Inferior parietal cortex (tissue), 1 donor: ENCODE measurements around the gene UBA3.

Source experiments
- DNase-seq: peaks from one replicate; pipeline ENCODE4 v3.0.0-alpha.2; 2016; ENCODE audit errors: extremely low spot score

Gene UBA3

GRCh38 chr3:69080233-69080920 is at the start of gene UBA3:
Gene UBA3 (minus strand): TSS chr3:69080365. CDS start chr3:69080353, 12 bp downstream.
- DNase-seq: peak; percentile 87

GRCh38 chr3:69129531-69129930 is 49.4 kb upstream of the UBA3 start:
- DNase-seq: no peak

- DNase-seq: no peak
Observed at GRCh38 chr3:69128509-69128908, 48.3 kb upstream of the UBA3 start.

GRCh38 chr3:69126999-69127398 is 46.8 kb upstream of the UBA3 start:
- no peak for DNase-seq

- no peak for DNase-seq
Observed at GRCh38 chr3:69126216-69126615, 46.1 kb upstream of the UBA3 start.

- DNase-seq: no peak
Observed at GRCh38 chr3:69122403-69122802, 42.2 kb upstream of the UBA3 start, which contains the start of gene LMOD3. Gene LMOD3 (minus strand): TSS chr3:69122595. CDS start chr3:69122386, 209 bp downstream.

GRCh38 chr3:69121950-69122349 is 41.8 kb upstream of the UBA3 start:
- DNase-seq: no peak

- DNase-seq: no peak
Observed at GRCh38 chr3:69121513-69121912, 41.3 kb upstream of the UBA3 start.

- DNase-seq: peak; percentile 92
Observed at GRCh38 chr3:69120879-69121464, 40.8 kb upstream of the UBA3 start.

- no peak for DNase-seq
Observed at GRCh38 chr3:69119681-69120080, 39.5 kb upstream of the UBA3 start.

- DNase-seq: no peak
Observed at GRCh38 chr3:69119138-69119537, 39.0 kb upstream of the UBA3 start.

- DNase-seq: no peak
Observed at GRCh38 chr3:69118555-69118954, 38.4 kb upstream of the UBA3 start.

GRCh38 chr3:69116897-69117296 is 36.7 kb upstream of the UBA3 start:
- DNase-seq: peak; percentile 78

- DNase-seq: no peak
Observed at GRCh38 chr3:69116162-69116561, 36.0 kb upstream of the UBA3 start.

GRCh38 chr3:69115731-69116130 is 35.6 kb upstream of the UBA3 start:
- DNase-seq: no peak

- DNase-seq: no peak
Observed at GRCh38 chr3:69113536-69113935, 33.4 kb upstream of the UBA3 start.

- DNase-seq: no peak
Observed at GRCh38 chr3:69110941-69111546, 30.9 kb upstream of the UBA3 start.

GRCh38 chr3:69108811-69109210 is 28.6 kb upstream of the UBA3 start:
- DNase-seq: no peak

- DNase-seq: no peak
Observed at GRCh38 chr3:69107841-69108240, 27.7 kb upstream of the UBA3 start.

- DNase-seq: no peak
Observed at GRCh38 chr3:69105320-69105719, 25.2 kb upstream of the UBA3 start.

- no peak for DNase-seq
Observed at GRCh38 chr3:69104586-69104985, 24.4 kb upstream of the UBA3 start.

GRCh38 chr3:69103123-69103522 is 23.0 kb upstream of the UBA3 start:
- DNase-seq: no peak

GRCh38 chr3:69102384-69102783 is 22.2 kb upstream of the UBA3 start:
- DNase-seq: no peak
